PC-9 (cell line): Measurements from ENCODE around the gene NIPAL3. TPM values are rescaled to one million over a fixed set of nuclear protein-coding genes. Genes with fewer than 3 reads are reported as not detected.
"Not testable (repeated sequence)": the region's sequence is repeated elsewhere in the genome, so short reads cannot be mapped to it uniquely, and the experiment has no call there.

ENCODE experiments used
- BruUV-seq: library from RNA; stranded (reverse); fragments of 400-500 nt; replicated peaks from 2 replicates; lab custom pipeline; 2021; lab: Mats Ljungman, UMichigan
- CTCF ChIA-PET: fragments of 300-600 bp; sonication (Branson Sonifier 250); formaldehyde crosslinking; loops from one replicate; lab custom pipeline; 2022; ENCODE audit warnings: antibody characterized with exemption; lab: Charles Lee
- POLR2A ChIA-PET: fragments of 300-600 bp; sonication (Branson Sonifier 250); formaldehyde crosslinking; loops from one replicate; lab custom pipeline; 2022; ENCODE audit warnings: antibody characterized with exemption; ENCODE audit not compliant: unreplicated experiment; lab: Charles Lee
- DNase-seq, 2 experiments: peaks; one replicate each; pipeline versions ENCODE4 v3.0.0 to v3.0.0-alpha.2; 2015 to 2022; ENCODE audit warnings: mixed read lengths in 1 of 2
- H2AFZ ChIP-seq: fragments of 200-600 bp; sonication (generic); 2 replicates; pipeline ENCODE4 v1.8.1; 2017; ENCODE audit warnings: antibody characterized with exemption
- H3F3A ChIP-seq: fragments of 200-600 bp; sonication (generic); 2 replicates; pipeline ENCODE4 v1.8.1; 2017; ENCODE audit warnings: antibody characterized with exemption, mild to moderate bottlenecking, low read depth; ENCODE audit not compliant: insufficient read depth
- H3K27ac ChIP-seq: fragments of 200-600 bp; sonication (generic); 2 replicates; pipeline ENCODE4 v1.6.1; 2016; ENCODE audit warnings: mixed run types
- H3K27me3 ChIP-seq: fragments of 200-600 bp; sonication (generic); 2 replicates; pipeline ENCODE4 v1.6.1; 2016; ENCODE audit warnings: low read depth, mixed run types; ENCODE audit not compliant: insufficient read depth
- H3K36me3 ChIP-seq: fragments of 200-600 bp; sonication (generic); 2 replicates; pipeline ENCODE4 v1.6.1; 2016; ENCODE audit warnings: low read depth, mixed run types
- H3K4me1 ChIP-seq: fragments of 200-600 bp; sonication (generic); replicated peaks from 2 replicates; pipeline ENCODE4 v1.6.1; 2016; ENCODE audit warnings: mixed run types; ENCODE audit not compliant: insufficient read depth
- H3K4me2 ChIP-seq: fragments of 200-600 bp; sonication (generic); 2 replicates; pipeline ENCODE4 v1.6.1; 2017; ENCODE audit warnings: mixed run types
- H3K4me3 ChIP-seq: fragments of 200-600 bp; sonication (generic); 2 replicates; pipeline ENCODE4 v1.6.1; 2016; ENCODE audit warnings: mixed run types
- H3K79me2 ChIP-seq: fragments of 200-600 bp; sonication (generic); 2 replicates; pipeline ENCODE4 v1.6.1; 2017; ENCODE audit warnings: low read depth, mixed run types
- H3K9me2 ChIP-seq: fragments of 200-600 bp; sonication (generic); 2 replicates; pipeline ENCODE4 v1.8.1; 2017; ENCODE audit warnings: mild to moderate bottlenecking; ENCODE audit not compliant: insufficient read depth
- H3K9me3 ChIP-seq: fragments of 200-600 bp; sonication (generic); 2 replicates; pipeline ENCODE4 v1.8.1; 2016; ENCODE audit warnings: low read depth; ENCODE audit not compliant: insufficient read depth
- H4K20me1 ChIP-seq: fragments of 200-600 bp; sonication (generic); 2 replicates; pipeline ENCODE4 v1.8.1; 2017; ENCODE audit not compliant: insufficient read depth
- CTCF ChIP-seq: fragments of 200-600 bp; sonication (generic); conservative IDR thresholded peaks from 2 replicates; pipeline ENCODE4 v1.6.1; 2017; ENCODE audit warnings: mixed run types, antibody characterized with exemption, mild to moderate bottlenecking, moderate library complexity
- EZH2 ChIP-seq: fragments of 200-600 bp; sonication (generic); IDR thresholded peaks from 2 replicates; pipeline ENCODE4 v1.8.0; 2017; ENCODE audit warnings: antibody characterized with exemption, low read depth
- intact Hi-C: fragments of 100-400 bp; cut with micrococcal nuclease; formaldehyde crosslinking; loops from one replicate; pipeline ENCODE4 v1.10.0; 2022; ENCODE audit not compliant: unreplicated experiment
- total RNA-seq: library from RNA; stranded (reverse); gene quantifications from 2 replicates; pipeline ENCODE4 v1.2.3, GENCODE V29; 2021

NIPAL3 gene
- total RNA-seq, 1 experiment from 2014 or later: 42.0 TPM

GRCh38 chr1:24516506-24516905 lies 100.9 kb downstream of the NIPAL3 start:
- intact Hi-C loops: loop anchor here (5.0 kb wide), 1 partner anchor 99 kb away; the partner anchor contains the start of gene NIPAL3
- H3K4me2 ChIP-seq: no peak overlapping the region
- H3K9me3 ChIP-seq: no peaks in the 10 kb centered on the region
- no peak for DNase-seq
- H2AFZ ChIP-seq: no peak overlapping the region
- TF ChIP-seq EZH2 (no peak), CTCF (no peak)
- peaks cover 22% of the 10 kb centered on the region; the same call in 1 of the 2 replicates for H3F3A ChIP-seq
- no peaks in the 10 kb centered on the region for H4K20me1 ChIP-seq
- no peaks in the 10 kb centered on the region for H3K27me3 ChIP-seq
- H3K79me2 ChIP-seq: no peaks in the 10 kb centered on the region
- no peaks in the 10 kb centered on the region for H3K4me1 ChIP-seq
- POLR2A ChIA-PET: no interaction called here
- CTCF ChIA-PET: no interaction called here
- no peak overlapping the region for H3K27ac ChIP-seq
- BruUV-seq: no TSS peak
- H3K36me3 ChIP-seq: no peaks in the 10 kb centered on the region
- no peaks in the 10 kb centered on the region for H3K9me2 ChIP-seq
- no peak overlapping the region for H3K4me3 ChIP-seq

GRCh38 chr1:24517898-24518297 lies 102.3 kb downstream of the NIPAL3 start:
- no TSS peak for BruUV-seq
- no peak overlapping the region for H3K4me3 ChIP-seq
- no peak overlapping the region for H3K4me2 ChIP-seq
- H3K36me3 ChIP-seq: no peaks in the 10 kb centered on the region
- H3K9me2 ChIP-seq: no peaks in the 10 kb centered on the region
- CTCF ChIA-PET: no interaction called here
- POLR2A ChIA-PET: no interaction called here
- TF ChIP-seq CTCF: no peak
- no peak for TF ChIP-seq EZH2
- H4K20me1 ChIP-seq: no peaks in the 10 kb centered on the region
- no peaks in the 10 kb centered on the region for H3K9me3 ChIP-seq
- intact Hi-C loops: loop anchor here (5.0 kb wide), 1 partner anchor 101 kb away; the partner anchor contains the start of gene NIPAL3
- no peaks in the 10 kb centered on the region for H3K4me1 ChIP-seq
- no peaks in the 10 kb centered on the region for H3K27me3 ChIP-seq
- H3K27ac ChIP-seq: no peak overlapping the region
- H3K79me2 ChIP-seq: no peaks in the 10 kb centered on the region
- H3F3A ChIP-seq: peaks cover 22% of the 10 kb centered on the region; the same call in 1 of the 2 replicates
- no peak overlapping the region for H2AFZ ChIP-seq
- no peak for DNase-seq

GRCh38 chr1:24520282-24520681 lies 104.7 kb downstream of the NIPAL3 start:
- H3K36me3 ChIP-seq, POLR2A ChIA-PET, H2AFZ ChIP-seq, H3K79me2 ChIP-seq, H3K27ac ChIP-seq, H3K4me3 ChIP-seq, H3K9me2 ChIP-seq, BruUV-seq, H3K9me3 ChIP-seq, DNase-seq, H3K4me2 ChIP-seq, H3K4me1 ChIP-seq, H3K27me3 ChIP-seq, CTCF ChIA-PET, intact Hi-C loops, H4K20me1 ChIP-seq: not testable (repeated sequence)
- peaks cover 14% of the 10 kb centered on the region; the same call in 1 of the 2 replicates for H3F3A ChIP-seq

Other genes with a start within 250 kb of the NIPAL3 start
- gene IFNLR1, start 228.5 kb upstream of the NIPAL3 start, total RNA-seq: 5.5 and 8.1 TPM in 2 replicates
- gene GRHL3, start 96.4 kb upstream of the NIPAL3 start, total RNA-seq: 1.1 and 1.7 TPM in 2 replicates
- gene STPG1, start 2.0 kb upstream of the NIPAL3 start, total RNA-seq: 8.3 and 11.4 TPM in 2 replicates
- gene RCAN3, start 87.0 kb downstream of the NIPAL3 start, total RNA-seq: 21.9 and 27.4 TPM in 2 replicates
- 0.20 and 0.50 TPM in 2 replicates for gene NCMAP, start 140.3 kb downstream of the NIPAL3 start, total RNA-seq
- 111 and 124 TPM in 2 replicates for gene SRRM1, start 227.5 kb downstream of the NIPAL3 start, total RNA-seq